Measurements from ENCODE around the gene SULT4A1.
A peak's percentile ranks its signal among the peaks of the same experiment; 100 is the strongest.

The SULT4A1 gene

DNA sequence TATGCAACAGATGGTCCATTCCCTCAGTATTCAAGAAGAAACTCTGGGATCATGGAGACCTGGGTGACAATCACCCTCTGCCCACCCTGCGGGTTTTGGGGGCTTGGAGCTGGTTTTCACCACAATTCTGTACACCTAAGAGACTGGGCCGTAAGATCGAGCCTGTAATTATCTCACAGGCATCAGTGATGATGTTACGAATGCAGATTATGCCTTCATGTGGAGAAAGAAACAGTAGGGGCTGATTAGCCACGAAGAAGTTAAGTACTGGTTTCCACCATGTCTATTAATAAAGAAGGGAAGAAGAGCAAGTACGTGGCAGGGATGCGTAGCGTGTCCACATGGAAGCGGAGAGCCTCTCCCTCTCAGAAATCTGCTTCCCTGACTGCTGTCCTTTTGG is 44.9 kb downstream of the SULT4A1 start:
- TF ChIP-seq, protein P1, sequence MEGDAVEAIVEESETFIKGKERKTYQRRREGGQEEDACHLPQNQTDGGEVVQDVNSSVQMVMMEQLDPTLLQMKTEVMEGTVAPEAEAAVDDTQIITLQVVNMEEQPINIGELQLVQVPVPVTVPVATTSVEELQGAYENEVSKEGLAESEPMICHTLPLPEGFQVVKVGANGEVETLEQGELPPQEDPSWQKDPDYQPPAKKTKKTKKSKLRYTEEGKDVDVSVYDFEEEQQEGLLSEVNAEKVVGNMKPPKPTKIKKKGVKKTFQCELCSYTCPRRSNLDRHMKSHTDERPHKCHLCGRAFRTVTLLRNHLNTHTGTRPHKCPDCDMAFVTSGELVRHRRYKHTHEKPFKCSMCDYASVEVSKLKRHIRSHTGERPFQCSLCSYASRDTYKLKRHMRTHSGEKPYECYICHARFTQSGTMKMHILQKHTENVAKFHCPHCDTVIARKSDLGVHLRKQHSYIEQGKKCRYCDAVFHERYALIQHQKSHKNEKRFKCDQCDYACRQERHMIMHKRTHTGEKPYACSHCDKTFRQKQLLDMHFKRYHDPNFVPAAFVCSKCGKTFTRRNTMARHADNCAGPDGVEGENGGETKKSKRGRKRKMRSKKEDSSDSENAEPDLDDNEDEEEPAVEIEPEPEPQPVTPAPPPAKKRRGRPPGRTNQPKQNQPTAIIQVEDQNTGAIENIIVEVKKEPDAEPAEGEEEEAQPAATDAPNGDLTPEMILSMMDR (conservative IDR thresholded peaks at IDR 0.05; ENCODE audit: low read depth, low read length) = no peak
- no peak overlapping the region for H3K4me3 ChIP-seq (ENCODE audit: low read depth, low read length)

DNA sequence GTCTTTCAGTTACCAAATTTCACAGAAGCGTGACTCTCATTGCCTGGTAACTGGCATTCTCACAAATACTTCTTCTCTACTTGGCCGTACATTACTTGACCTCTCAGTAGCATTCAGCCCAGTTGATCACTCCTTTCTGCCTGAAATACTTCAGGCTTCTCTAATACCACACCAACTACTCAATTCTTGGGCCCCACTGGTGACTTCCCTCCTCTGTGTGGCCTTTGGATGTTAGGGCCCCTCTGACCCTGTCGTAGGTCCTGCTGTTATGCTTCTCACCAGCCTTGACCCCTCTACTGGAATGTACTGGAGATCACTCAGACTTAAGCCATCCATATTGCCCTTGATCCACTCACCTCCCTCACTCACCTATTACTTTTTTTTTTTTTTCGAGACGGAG is 48.0 kb downstream of the SULT4A1 start:
- TF ChIP-seq, protein P1 (conservative IDR thresholded peaks at IDR 0.05; ENCODE audit: low read depth, low read length) = no peak
- H3K4me3 ChIP-seq (ENCODE audit: low read depth, low read length) = no peak overlapping the region
- no peak for DNase-seq (ENCODE audit: low read depth)

More for the DNA sequence above, 44.9 kb downstream of the SULT4A1 start:
- DNase-seq (ENCODE audit: low read depth) = no peak

DNA sequence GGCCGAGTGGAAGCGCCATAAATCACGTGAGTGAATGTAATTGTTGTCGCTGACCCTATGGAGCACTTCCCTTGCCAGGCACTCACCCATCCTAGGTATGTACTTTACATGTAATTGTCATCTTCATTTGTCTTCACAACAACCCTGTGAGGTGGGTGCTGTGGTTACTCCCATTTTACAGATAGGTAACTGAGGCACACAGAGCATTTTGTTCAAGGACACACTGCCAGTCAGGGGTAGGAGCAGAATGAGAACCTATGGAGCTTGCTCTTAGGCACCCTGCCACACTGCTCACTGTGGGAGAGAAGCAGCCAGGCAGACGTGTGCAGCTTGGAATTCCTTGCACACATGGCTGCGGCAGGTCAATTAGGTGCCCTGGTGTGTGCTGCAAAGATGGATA is 49.4 kb downstream of the SULT4A1 start:
- DNase-seq (ENCODE audit: low read depth) = no peak
- peak overlapping the region; percentile 78 for H3K4me3 ChIP-seq (ENCODE audit: low read depth, low read length)
- TF ChIP-seq, protein P1 (conservative IDR thresholded peaks at IDR 0.05; ENCODE audit: low read depth, low read length) = no peak

DNA sequence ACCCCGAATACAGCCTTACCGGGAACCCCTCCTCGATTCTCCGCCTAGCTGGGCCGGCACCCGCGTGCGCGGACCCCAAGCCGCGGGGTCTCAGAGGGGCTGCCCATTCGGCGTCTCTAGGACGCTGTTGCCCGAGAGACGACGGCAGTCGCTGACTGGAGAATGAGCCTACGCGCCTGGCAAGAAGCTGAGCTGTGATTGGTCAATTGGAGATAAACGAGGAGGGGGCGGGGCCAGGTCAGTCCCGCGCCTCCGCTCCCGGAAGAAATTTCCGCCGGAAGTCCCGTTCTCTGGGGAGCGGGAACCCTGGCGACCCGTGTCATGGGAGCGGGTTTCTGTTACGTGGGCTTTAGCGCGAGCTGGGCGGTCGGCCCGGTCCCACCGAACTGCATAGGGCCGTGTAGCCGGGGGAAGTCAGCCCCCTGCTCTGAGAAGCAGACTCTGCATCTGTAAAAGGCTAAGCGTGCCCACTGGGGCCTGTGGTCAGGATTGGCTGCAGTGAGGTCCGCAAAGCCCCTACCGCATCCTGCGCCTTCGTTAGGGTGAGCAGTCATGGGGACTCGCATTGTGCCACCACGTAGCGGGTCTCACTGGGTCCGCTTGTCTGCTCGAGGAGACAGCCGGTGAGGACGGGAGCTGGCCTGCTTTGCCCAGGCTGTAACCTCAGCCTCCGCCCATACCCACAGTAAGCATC is 50.0 kb downstream of the SULT4A1 start, which contains the start of gene EFCAB6:
TSS of gene EFCAB6 (minus strand) at position 157 of the 694 bp plus-strand sequence. CDS start 29,987 bp downstream, outside the sequence.
- H3K4me3 ChIP-seq (ENCODE audit: low read depth, low read length) = peak within 1 kb of the TSS; percentile 78
- TF ChIP-seq, protein P1 (conservative IDR thresholded peaks at IDR 0.05; ENCODE audit: low read depth, low read length) = no peak
- DNase-seq (ENCODE audit: low read depth) = peak; percentile 96

DNA sequence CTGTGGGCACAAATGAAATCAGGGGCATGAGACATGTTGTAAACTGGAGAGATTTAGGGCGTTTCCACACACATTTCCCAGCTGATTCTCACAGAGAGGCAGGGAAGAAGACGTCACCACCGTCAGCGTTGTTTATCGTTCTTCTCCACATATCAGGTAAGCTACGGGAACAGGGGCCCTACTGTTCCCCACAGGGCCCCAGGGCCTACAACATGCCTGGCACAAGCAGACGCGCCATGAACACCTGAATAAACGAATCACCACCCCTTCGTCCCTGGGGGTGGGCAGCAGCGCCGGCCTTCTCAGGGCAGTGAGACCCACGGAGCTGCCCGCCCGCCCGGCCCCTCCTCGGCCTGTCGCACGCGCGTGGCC is 50.5 kb downstream of the SULT4A1 start:
- TF ChIP-seq, protein P1 (conservative IDR thresholded peaks at IDR 0.05; ENCODE audit: low read depth, low read length) = no peak
- peak; percentile 67 for DNase-seq (ENCODE audit: low read depth)
- peak overlapping the region; percentile 78 for H3K4me3 ChIP-seq (ENCODE audit: low read depth, low read length)

DNA sequence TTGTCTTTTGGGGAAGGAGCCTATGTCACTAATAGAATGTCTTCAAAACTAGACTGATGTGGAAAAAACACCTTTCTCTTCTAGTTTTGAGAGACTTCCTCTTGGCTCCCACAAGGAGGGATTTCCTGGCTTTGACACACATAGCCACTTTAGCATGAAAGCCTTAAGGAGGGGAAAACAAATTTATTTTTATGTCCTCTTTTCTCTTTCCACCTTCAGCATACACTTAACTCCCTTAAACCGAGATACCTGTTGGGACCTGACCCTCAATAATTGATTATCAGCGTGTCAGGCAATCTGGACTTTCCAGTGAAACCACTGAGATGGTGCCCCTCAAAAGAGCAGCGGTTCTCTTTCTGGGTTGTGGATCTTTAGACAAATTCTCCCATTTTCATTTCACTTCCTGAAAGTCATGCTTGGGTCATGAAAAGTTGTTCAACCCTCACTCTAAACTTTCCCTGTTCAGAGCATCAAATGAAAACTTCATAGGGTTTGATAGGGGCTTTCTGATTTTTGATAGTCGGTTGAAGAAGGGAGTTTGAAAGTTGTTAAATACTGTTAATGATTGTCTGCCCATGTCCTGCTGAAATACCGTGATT is 59.3 kb downstream of the SULT4A1 start:
- H3K4me3 ChIP-seq (ENCODE audit: low read depth, low read length) = no peak overlapping the region
- TF ChIP-seq, protein P1 (conservative IDR thresholded peaks at IDR 0.05; ENCODE audit: low read depth, low read length) = no peak
- DNase-seq (ENCODE audit: low read depth) = no peak

DNA sequence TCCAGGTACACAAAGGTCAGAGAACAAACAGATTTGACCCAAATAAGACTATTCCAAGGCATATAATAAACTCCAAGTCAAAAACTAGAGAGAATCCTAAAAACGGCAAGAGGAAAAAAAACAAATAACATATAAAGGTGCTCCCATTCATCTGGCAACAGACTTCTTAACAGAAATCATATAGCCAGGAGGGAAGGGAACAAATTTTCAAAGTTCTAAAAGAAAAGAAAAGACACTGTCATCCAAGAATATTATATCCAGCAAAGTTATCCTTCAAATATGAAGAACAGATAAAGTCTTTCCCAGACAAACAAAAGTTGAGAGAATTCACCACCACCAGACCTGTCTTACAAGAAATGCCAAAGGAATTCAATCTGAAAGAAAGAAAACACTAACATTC is 61.3 kb downstream of the SULT4A1 start:
- H3K4me3 ChIP-seq (ENCODE audit: low read depth, low read length) = no peak overlapping the region
- no peak for DNase-seq (ENCODE audit: low read depth)
- TF ChIP-seq, protein P1 (conservative IDR thresholded peaks at IDR 0.05; ENCODE audit: low read depth, low read length) = no peak

All from choroid plexus epithelial cell (primary cell).